Adrenal gland (tissue), 19 donors: ENCODE measurements around the gene CD180. TPM values are rescaled to one million over a fixed set of nuclear protein-coding genes. Genes with fewer than 3 reads are reported as not detected.

Experiments
- DNase-seq, 7 donors: peaks; one replicate each; pipeline ENCODE4 v3.0.0-alpha.2; 2019 to 2020
- H3K27ac ChIP-seq, 5 donors: fragments of 200-600 bp; sonication (generic) in 4 of 5; 1 replicate in 3 of 5; 2 replicates in 2 of 5; pipeline versions ENCODE4 v1.5.1 to v1.8.0; 2016 to 2020; ENCODE audit warnings: mild to moderate bottlenecking in 1 of 5
- H3K27me3 ChIP-seq: fragments of 200-600 bp; 2 replicates; pipeline ENCODE4 v1.8.0; 2021
- H3K36me3 ChIP-seq, 2 donors: fragments of 200-600 bp; replicated peaks in 1 of 2; 1 replicate in 1 of 2; 2 replicates in 1 of 2; pipeline versions ENCODE4 v1.5.1 to v1.8.0; 2018 to 2022
- H3K4me1 ChIP-seq, 2 donors: fragments of 200-600 bp; replicated peaks in 1 of 2; 1 replicate in 1 of 2; 2 replicates in 1 of 2; pipeline versions ENCODE4 v1.5.1 to v1.8.0; 2018 to 2021
- H3K4me3 ChIP-seq, 4 donors: fragments of 200-600 bp; sonication (generic) in 3 of 4; one replicate each; pipeline ENCODE4 v1.5.1; 2016 to 2018
- H3K9me3 ChIP-seq, 3 donors: fragments of 200-600 bp; sonication (generic) in 1 of 3; replicated peaks in 1 of 3; 1 replicate in 2 of 3; 2 replicates in 1 of 3; pipeline versions ENCODE4 v1.5.1 to v1.8.0; 2016 to 2021
- CTCF ChIP-seq, 6 experiments: fragments of 450-650 bp in 4 of 6; fragments of 200-600 bp in 2 of 6; sonication (generic) in 1 of 6; IDR thresholded peaks; 1 replicate in 5 of 6; 2 replicates in 1 of 6; pipeline versions ENCODE4 v1.5.1 to v1.8.0; 2016 to 2021; ENCODE audit warnings: antibody characterized with exemption in 6 of 6, mild to moderate bottlenecking in 2 of 6, moderate library complexity in 1 of 6
- POLR2A ChIP-seq, 2 donors: fragments of 450-650 bp; IDR thresholded peaks; one replicate each; pipeline ENCODE4 v1.6.1; 2017; ENCODE audit warnings: antibody characterized with exemption in 2 of 2, mild to moderate bottlenecking in 2 of 2, moderate library complexity in 1 of 2
- WGBS, 4 donors: extraction: QIAGEN DNeasy Blood & Tissue Kit in 2 of 4; methylation state at CpG; one replicate each; pipeline versions ENCODE4 v1.1.5 to v1.1.7; 2013 to 2017; 5-methylcytosine and 5-hydroxymethylcytosine counted together
- intact Hi-C, 2 donors: fragments of 100-400 bp; cut with DNase I; formaldehyde crosslinking; loops; one replicate each; pipeline versions ENCODE4 v1.14.1 to v1.15.0; 2022 to 2023
- long read RNA-seq, 10 donors: library from polyadenylated mRNA in 3 of 10; unstranded in 2 of 10; stranded (forward) in 1 of 10; transcript quantifications; one replicate each; pipeline ENCODE4 v2.0.0 and lab custom pipeline, GENCODE V29; 2021 to 2026
- polyA plus RNA-seq, 3 donors: library from polyadenylated mRNA; stranded (reverse); fragments of 200-250 nt in 2 of 3; fragments of 350-450 nt in 1 of 3; fragmentation: Illumina TruSeq in 1 of 3; extraction: RNeasy Lipid Tissue Mini Kit (QIAGEN cat#74804) in 1 of 3; gene quantifications; one replicate each; pipeline ENCODE4 v1.2.3, GENCODE V29; 2013 to 2014
- total RNA-seq, 9 donors: library from RNA; depleted of rRNA in 4 of 9; stranded (reverse); fragments of >200 nt in 4 of 9; fragments of 120-200 nt in 1 of 9; fragmentation: NEBNext Ultra II Directional in 1 of 9; extraction: Animal tissue kit (Norgen Biotek cat#: 25700) in 1 of 9; gene quantifications; one replicate each; pipeline versions ENCODE4 v1.1.0 to v1.2.4, GENCODE V29; 2013 to 2023
- donor health status: healthy with polysubstance abuse.
- donor health status: Bipolar disorder and iron deficiency.
- donor health status: DM: yes; HTN: yes; CAD: no.
- donor health status: DM: no; HTN: no; CAD: no.
- donor health status: DM: no; HTN: no; CAD: no.
- donor health status: DM: yes; HTN: yes; CAD: no.

CD180 gene
- total RNA-seq (1 to 10 TPM in 7 of 9 donors, under 1 TPM in 2; 0.61 to 3.6 (median 2.2) TPM), polyA plus RNA-seq (1 to 10 TPM in 2 of 3 donors, under 1 TPM in 1; 0.37 to 1.3 (median 1.1) TPM)
- long read RNA-seq, donor 1: 0 reads
- long read RNA-seq, donor 2: 0 reads
- long read RNA-seq, donor 3: 0 reads
- long read RNA-seq, donor 4, full-length matches to known transcripts: 1 of 1 reads
- long read RNA-seq, donor 4, partial matches to known transcripts: 0 of 1 reads
- long read RNA-seq, donor 4, other reads (novel, unspliced or antisense): 0 of 1 reads
- long read RNA-seq, donor 5, full-length matches to known transcripts: 5 of 6 reads
- long read RNA-seq, donor 5, partial matches to known transcripts: 0 of 6 reads
- long read RNA-seq, donor 5, other reads (novel, unspliced or antisense): 1 of 6 reads
- long read RNA-seq, donor 6: 0 reads
- long read RNA-seq, donor 7: 0 reads
- long read RNA-seq, donor 8, full-length matches to known transcripts: 1 of 1 reads
- long read RNA-seq, donor 8, partial matches to known transcripts: 0 of 1 reads
- long read RNA-seq, donor 8, other reads (novel, unspliced or antisense): 0 of 1 reads
- long read RNA-seq, donor 9, full-length matches to known transcripts: 1 of 1 reads
- long read RNA-seq, donor 9, partial matches to known transcripts: 0 of 1 reads
- long read RNA-seq, donor 9, other reads (novel, unspliced or antisense): 0 of 1 reads
- long read RNA-seq, donor 10: 0 reads

GRCh38 chr5:67196537-67197059 lies at the start of gene CD180:
Gene CD180, minus strand, starts transcription at chr5:67196799. Its CDS starts 158 bp downstream, at chr5:67196641.
- H3K27ac ChIP-seq: peak within 1 kb of the TSS in 1 of 5 donors; percentile 13
- peak in 3 of 7 donors; percentile 28 to 40 (median 32) for DNase-seq
- H3K9me3 ChIP-seq: no peaks in the 10 kb centered on the region
- H3K27me3 ChIP-seq: no peaks in the 10 kb centered on the region
- 57 to 75% (median 74%) methylated on average over 5 of the region's 5 CpGs for WGBS, 4 donors
- H3K36me3 ChIP-seq: no peaks in the 10 kb centered on the region
- no peak for TF ChIP-seq CTCF (IDR thresholded peaks at IDR 0.05)
- no peak for TF ChIP-seq POLR2A (IDR thresholded peaks at IDR 0.05)
- H3K4me3 ChIP-seq: no peak within 1 kb of the TSS
- peaks cover 5 to 15% of the 10 kb centered on the region in 2 donors for H3K4me1 ChIP-seq
- intact Hi-C loops: no loop called here

GRCh38 chr5:67246108-67246507 lies 49.5 kb upstream of the CD180 start:
- intact Hi-C loops: loop anchor here in 1 of 2 donors (10.0 kb wide), 1 partner anchor 119 kb away; no protein-coding TSS in a partner anchor
- TF ChIP-seq POLR2A (IDR thresholded peaks at IDR 0.05) (no peak), CTCF (IDR thresholded peaks at IDR 0.05) (peak; percentile 71 to 92 (median 82))
- H3K36me3 ChIP-seq: no peaks in the 10 kb centered on the region
- no peaks in the 10 kb centered on the region for H3K9me3 ChIP-seq
- no peaks in the 10 kb centered on the region for H3K27me3 ChIP-seq
- H3K4me1 ChIP-seq: no peaks in the 10 kb centered on the region
- peak in 1 of 7 donors; percentile 23 for DNase-seq
- no peak overlapping the region for H3K4me3 ChIP-seq
- H3K27ac ChIP-seq: peak overlapping the region in 2 of 5 donors; percentile 0 to 9
- 0 to 3% (median 2%) methylated on average over 2 of the region's 2 CpGs for WGBS, 4 donors

- H3K36me3 ChIP-seq: no peaks in the 10 kb centered on the region
- H3K4me3 ChIP-seq: no peak overlapping the region
- no peaks in the 10 kb centered on the region for H3K4me1 ChIP-seq
- 54 to 62% (median 60%) methylated on average over 3 of the region's 3 CpGs for WGBS, 4 donors
- no peaks in the 10 kb centered on the region for H3K27me3 ChIP-seq
- no peaks in the 10 kb centered on the region for H3K9me3 ChIP-seq
- TF ChIP-seq POLR2A (IDR thresholded peaks at IDR 0.05) (no peak), CTCF (IDR thresholded peaks at IDR 0.05) (no peak)
- intact Hi-C loops: loop anchor here in 1 of 2 donors (10.0 kb wide), 1 partner anchor 119 kb away; no protein-coding TSS in a partner anchor
- H3K27ac ChIP-seq: peak overlapping the region in 1 of 5 donors; percentile 37
- no peak for DNase-seq
Measured at GRCh38 chr5:67245259-67245846, 48.8 kb upstream of the CD180 start.
